Medulla oblongata (tissue), 1 donor: ENCODE data around the gene COL2A1.
"Not testable (repeated sequence)": the region's sequence is repeated elsewhere in the genome, so short reads cannot be mapped to it uniquely, and the experiment has no call there.

Experiments
- DNase-seq: peaks from one replicate; pipeline ENCODE4 v3.0.0-alpha.2; 2015; ENCODE audit errors: extremely low spot score

COL2A1 gene

GRCh38 chr12:47977046-47977771 is 27.1 kb downstream of the COL2A1 start:
- no peak for DNase-seq

- no peak for DNase-seq
Observed at GRCh38 chr12:47975816-47976215, 28.5 kb downstream of the COL2A1 start.

- no peak for DNase-seq
Observed at GRCh38 chr12:47975036-47975620, 29.1 kb downstream of the COL2A1 start.

GRCh38 chr12:47973870-47974269 is 30.4 kb downstream of the COL2A1 start:
- no peak for DNase-seq

GRCh38 chr12:47972895-47973294 is 31.4 kb downstream of the COL2A1 start:
- DNase-seq = no peak

- DNase-seq = no peak
Observed at GRCh38 chr12:47970843-47971242, 33.4 kb downstream of the COL2A1 start.

- DNase-seq = no peak
Observed at GRCh38 chr12:47969845-47970244, 34.4 kb downstream of the COL2A1 start.

- DNase-seq = peak; percentile 32
Observed at GRCh38 chr12:47967461-47968321, 36.6 kb downstream of the COL2A1 start.

- DNase-seq = no peak
Observed at GRCh38 chr12:47965581-47965980, 38.7 kb downstream of the COL2A1 start.

- peak; percentile 12 for DNase-seq
Observed at GRCh38 chr12:47964106-47964728, 40.1 kb downstream of the COL2A1 start.

GRCh38 chr12:47963340-47964040 is 40.8 kb downstream of the COL2A1 start, which contains the start of gene TMEM106C:
Gene TMEM106C (plus strand): TSS chr12:47963596. CDS start chr12:47964237, 641 bp downstream.
- DNase-seq = peak; percentile 94

GRCh38 chr12:47962198-47962597 is 42.1 kb downstream of the COL2A1 start:
- no peak for DNase-seq

GRCh38 chr12:47957671-47958070 is 46.6 kb downstream of the COL2A1 start:
- not testable (repeated sequence) for DNase-seq

- no peak for DNase-seq
Observed at GRCh38 chr12:47955059-47955458, 49.2 kb downstream of the COL2A1 start.

GRCh38 chr12:47954467-47955045 is 49.7 kb downstream of the COL2A1 start:
- DNase-seq = no peak

GRCh38 chr12:47954058-47954457 is 50.2 kb downstream of the COL2A1 start:
- no peak for DNase-seq

- DNase-seq = no peak
Observed at GRCh38 chr12:47950856-47951468, 53.3 kb downstream of the COL2A1 start.

- peak; percentile 65 for DNase-seq
Observed at GRCh38 chr12:47949441-47950341, 54.6 kb downstream of the COL2A1 start.

GRCh38 chr12:47947341-47947740 is 56.9 kb downstream of the COL2A1 start:
- no peak for DNase-seq
